Measurements from ENCODE around the gene SUPT3H.

SUPT3H gene
- long read RNA-seq, donor 1, partial matches to known transcripts = 8 of 8 reads
- long read RNA-seq, donor 1, other reads (novel, unspliced or antisense) = 0 of 8 reads
- long read RNA-seq, donor 2, partial matches to known transcripts = 5 of 5 reads
- long read RNA-seq, donor 2, other reads (novel, unspliced or antisense) = 0 of 5 reads
- long read RNA-seq, donor 3 = 0 reads
- long read RNA-seq, donor 4 = 0 reads
- long read RNA-seq, donor 5, partial matches to known transcripts = 9 of 9 reads
- long read RNA-seq, donor 5, other reads (novel, unspliced or antisense) = 0 of 9 reads
- long read RNA-seq, donor 6 = 0 reads
- long read RNA-seq, donor 7 = 0 reads
- long read RNA-seq, donor 8 = 0 reads

- peak; percentile 94 for DNase-seq
These were observed at the start of gene SUPT3H for GRCh38 chr6:45377554-45378333. Gene SUPT3H, minus strand, starts transcription at chr6:45377934.

- DNase-seq = no peak
These were observed 48.5 kb upstream of the SUPT3H start for GRCh38 chr6:45426251-45426650.

- DNase-seq = no peak
These were observed 46.7 kb upstream of the SUPT3H start for GRCh38 chr6:45424451-45424861.

GRCh38 chr6:45423824-45424450 lies 46.2 kb upstream of the SUPT3H start:
- DNase-seq = peak; percentile 77

GRCh38 chr6:45423111-45423823 lies 45.5 kb upstream of the SUPT3H start:
- peak; percentile 78 for DNase-seq

- DNase-seq = no peak
These were observed 44.9 kb upstream of the SUPT3H start for GRCh38 chr6:45422503-45423110.

- DNase-seq = peak; percentile 95
These were observed 44.2 kb upstream of the SUPT3H start for GRCh38 chr6:45421709-45422502.

- DNase-seq = no peak
These were observed 43.4 kb upstream of the SUPT3H start for GRCh38 chr6:45420909-45421708.

GRCh38 chr6:45420083-45420908 lies 42.6 kb upstream of the SUPT3H start:
- peak; percentile 56 for DNase-seq

- DNase-seq = peak; percentile 77
These were observed 41.9 kb upstream of the SUPT3H start for GRCh38 chr6:45419571-45420082.

GRCh38 chr6:45417436-45417835 lies 39.7 kb upstream of the SUPT3H start:
- DNase-seq = no peak

GRCh38 chr6:45416700-45417099 lies 39.0 kb upstream of the SUPT3H start:
- DNase-seq = no peak

- DNase-seq = no peak
These were observed 38.2 kb upstream of the SUPT3H start for GRCh38 chr6:45415788-45416518.

- no peak for DNase-seq
These were observed 37.6 kb upstream of the SUPT3H start for GRCh38 chr6:45415315-45415714.

GRCh38 chr6:45411959-45412358 lies 34.2 kb upstream of the SUPT3H start:
- DNase-seq = no peak

GRCh38 chr6:45400021-45400420 lies 22.3 kb upstream of the SUPT3H start:
- no peak for DNase-seq

GRCh38 chr6:45398075-45398813 lies 20.5 kb upstream of the SUPT3H start:
- no peak for DNase-seq

All from right kidney (tissue), 9 donors.